ENCODE data around the gene MCFD2. TPM values are rescaled to one million over a fixed set of nuclear protein-coding genes. Genes with fewer than 3 reads are reported as not detected.

Gene MCFD2
- total and polyA plus RNA-seq, 10 donors = 10.3 to 112 (median 65.5) TPM

DNA sequence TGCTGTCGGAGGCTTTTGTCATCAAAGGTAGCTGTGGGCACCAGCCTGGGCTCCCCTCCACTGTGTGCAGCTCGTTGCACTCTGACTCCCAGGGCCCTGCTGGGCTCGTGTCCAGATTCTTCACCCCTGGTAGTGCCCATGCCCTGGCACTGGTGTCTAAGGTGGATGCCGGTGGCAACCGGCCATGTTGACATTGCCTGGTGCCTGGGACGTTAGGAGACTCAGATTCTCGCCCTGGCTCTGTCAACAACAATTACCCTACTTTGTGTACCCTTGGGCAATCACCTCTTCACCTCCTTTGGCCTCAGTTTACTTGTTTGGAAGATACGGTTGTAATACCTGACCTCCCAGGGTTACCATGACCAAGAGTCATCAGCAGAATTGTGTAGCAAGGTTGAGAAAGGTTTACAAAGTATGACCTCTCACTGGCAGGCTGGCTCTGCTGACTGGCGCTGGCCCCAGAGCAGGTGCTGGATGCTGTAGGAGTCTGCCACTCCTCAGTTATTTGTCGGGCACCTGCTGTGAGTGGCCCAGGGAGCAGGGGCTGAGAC is 41.5 kb upstream of the MCFD2 start:
- Histone ChIP-seq H3K27ac (no peak overlapping the region), H3K27me3 (replicated peaks in 1 of 7) (no peaks in the 10 kb centered on the region), H3K36me3 (peaks cover 6 to 100% (median 65%) of the 10 kb centered on the region in 6 donors), H3K9me3 (no peaks in the 10 kb centered on the region), H3K4me1 (peaks cover 0 to 18% (median 8%) of the 10 kb centered on the region in 6 donors), H3K4me3 (no peak overlapping the region)
- WGBS, 5 donors = 89 to 96% (median 91%) methylated on average over 8 to 10 of the region's 10 CpGs
- TF ChIP-seq POLR2A (IDR thresholded peaks at IDR 0.05) = no peak
- TF ChIP-seq CTCF (IDR thresholded peaks at IDR 0.05 in 8 of 11, conservative IDR thresholded peaks at IDR 0.05 in 3 of 11) = no peak
- TF ChIP-seq POLR2AphosphoS5 (IDR thresholded peaks at IDR 0.05) = no peak
- intact Hi-C loops (cut with DNase I; ENCODE audit: low total_unique reads) = no loop called here
- DNase-seq = no peak

- Histone ChIP-seq H3K4me3 (no peak overlapping the region), H3K27me3 (replicated peaks in 1 of 7) (no peaks in the 10 kb centered on the region), H3K4me1 (peaks cover 0 to 31% (median 18%) of the 10 kb centered on the region in 6 donors), H3K36me3 (peaks cover 6 to 100% (median 66%) of the 10 kb centered on the region in 6 donors), H3K9me3 (no peaks in the 10 kb centered on the region), H3K27ac (peak overlapping the region in 2 of 8 donors; percentile 53 to 60)
- 77 to 98% (median 88%) methylated on average over 4 of the region's 4 CpGs for WGBS, 5 donors
- DNase-seq = no peak
- intact Hi-C loops (cut with DNase I; ENCODE audit: low total_unique reads) = no loop called here
- TF ChIP-seq CTCF (IDR thresholded peaks at IDR 0.05 in 8 of 11, conservative IDR thresholded peaks at IDR 0.05 in 3 of 11) (no peak), POLR2A (IDR thresholded peaks at IDR 0.05) (no peak), POLR2AphosphoS5 (IDR thresholded peaks at IDR 0.05) (no peak)
Observed at GRCh38 chr2:46955764-46956163, 40.2 kb upstream of the MCFD2 start.

DNA sequence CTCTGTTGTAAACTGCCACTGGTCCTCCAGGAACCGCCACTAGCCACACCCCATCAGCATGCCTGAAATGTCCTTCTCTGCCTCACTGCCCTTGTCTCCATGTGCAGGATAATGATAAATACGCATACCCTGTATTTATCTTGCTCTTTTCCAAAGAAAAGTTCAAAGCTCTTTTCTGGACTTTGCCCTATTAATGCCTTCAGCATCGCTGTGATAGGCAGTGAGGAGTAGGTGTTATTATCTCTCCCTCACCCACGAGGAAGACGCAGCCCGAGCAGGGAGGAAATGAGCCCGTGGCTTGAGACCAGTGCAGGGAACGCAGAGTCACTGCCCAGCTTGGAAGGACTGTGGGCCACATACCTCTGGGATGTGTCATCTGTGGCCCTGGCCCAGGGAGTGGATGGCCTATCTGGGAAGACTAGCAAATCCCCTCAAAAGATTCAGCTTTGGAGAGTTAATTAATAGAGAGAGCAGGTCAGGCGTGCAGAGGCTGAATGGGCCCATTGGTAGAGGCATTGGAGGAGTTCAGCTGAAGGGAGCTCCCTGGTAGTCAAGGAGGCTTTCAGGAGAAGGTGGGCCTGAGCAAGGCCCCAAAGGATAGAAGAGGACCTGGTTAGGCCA is 39.5 kb upstream of the MCFD2 start:
- DNase-seq = no peak
- no peaks in the 10 kb centered on the region for H3K27me3 ChIP-seq (replicated peaks in 1 of 7)
- H3K27ac ChIP-seq = peak overlapping the region in 4 of 8 donors; percentile 5 to 60 (median 36)
- no peaks in the 10 kb centered on the region for H3K9me3 ChIP-seq
- TF ChIP-seq POLR2A (IDR thresholded peaks at IDR 0.05) = no peak
- peak in 2 of 3 donors; percentile 34 to 43 for TF ChIP-seq POLR2AphosphoS5 (IDR thresholded peaks at IDR 0.05)
- H3K36me3 ChIP-seq = peaks cover 6 to 100% (median 63%) of the 10 kb centered on the region in 6 donors
- peaks cover 0 to 38% (median 21%) of the 10 kb centered on the region in 6 donors for H3K4me1 ChIP-seq
- 48 to 74% (median 56%) methylated on average over 9 of the region's 9 CpGs for WGBS, 5 donors
- no peak overlapping the region for H3K4me3 ChIP-seq
- intact Hi-C loops (cut with DNase I; ENCODE audit: low total_unique reads) = no loop called here

GRCh38 chr2:46952171-46952570 is 36.6 kb upstream of the MCFD2 start:
- no peaks in the 10 kb centered on the region for H3K27me3 ChIP-seq (replicated peaks in 1 of 7)
- 96 to 97% (median 97%) methylated on average over 3 of the region's 3 CpGs for WGBS, 5 donors
- peaks cover 3 to 67% (median 39%) of the 10 kb centered on the region in 6 donors for H3K4me1 ChIP-seq
- TF ChIP-seq POLR2AphosphoS5 (IDR thresholded peaks at IDR 0.05) = no peak
- no peak for TF ChIP-seq CTCF (IDR thresholded peaks at IDR 0.05 in 8 of 11, conservative IDR thresholded peaks at IDR 0.05 in 3 of 11)
- TF ChIP-seq POLR2A (IDR thresholded peaks at IDR 0.05) = no peak
- H3K9me3 ChIP-seq = no peaks in the 10 kb centered on the region
- no peak overlapping the region for H3K4me3 ChIP-seq
- peaks cover 3 to 82% (median 36%) of the 10 kb centered on the region in 6 donors for H3K36me3 ChIP-seq
- intact Hi-C loops (cut with DNase I; ENCODE audit: low total_unique reads) = no loop called here
- no peak for DNase-seq
- H3K27ac ChIP-seq = peak overlapping the region in 1 of 8 donors; percentile 3
